GM12878 (cell line): ENCODE measurements around the gene CAMK2B. TPM values are rescaled to one million over a fixed set of nuclear protein-coding genes. Genes with fewer than 3 reads are reported as not detected.

ENCODE experiments used
- ATAC-seq: fragments of 200-7000 bp; cut with Tn5 transposase; 3 replicates; pipeline ENCODE4 v1.9.1; 2020; ENCODE audit warnings: mild to moderate bottlenecking, moderate library complexity
- BruUV-seq: library from RNA; stranded (reverse); fragments of 400-500 nt; replicated peaks from 2 replicates; lab custom pipeline; 2021; lab: Mats Ljungman, UMichigan
- CTCF ChIA-PET: fragments of 300-600 bp; sonication (Branson Sonifier 250); formaldehyde crosslinking; extraction: SDS; loops from one replicate; lab custom pipeline; 2021; ENCODE audit warnings: inconsistent platforms; lab: Yijun Ruan, JAX
- POLR2A ChIA-PET: fragments of 350-600 bp; formaldehyde crosslinking; extraction: SDS; loops from one replicate; lab custom pipeline; 2021; ENCODE audit warnings: inconsistent platforms; lab: Charles Lee
- RAD21 ChIA-PET: fragments of 300-600 bp; sonication (Branson Sonifier 250); formaldehyde crosslinking; loops from one replicate; lab custom pipeline; 2023; ENCODE audit warnings: antibody characterized with exemption; ENCODE audit not compliant: unreplicated experiment; lab: Charles Lee
- SMC1A ChIA-PET: fragments of 300-600 bp; sonication (Branson Sonifier 250); formaldehyde crosslinking; loops from one replicate; lab custom pipeline; 2023; ENCODE audit not compliant: unreplicated experiment, uncharacterized antibody; lab: Charles Lee
- DNase-seq: peaks from one replicate; pipeline ENCODE4 v3.0.0-alpha.2; 2011; ENCODE audit warnings: low read depth, low spot score
- FAIRE-seq: peaks from 3 replicates; lab custom pipeline; 2011; peaks lifted over from hg19 to GRCh38; lab: Jason Lieb, UNC
- H2AFZ ChIP-seq: 2 replicates; pipeline ENCODE4 v1.6.0; 2011; ENCODE audit warnings: low read depth, low read length, control low read depth; ENCODE audit not compliant: control insufficient read depth
- H3K27ac ChIP-seq: 2 replicates; pipeline ENCODE4 v1.5.1; 2011; ENCODE audit warnings: control low read depth; ENCODE audit not compliant: control insufficient read depth, insufficient read depth
- H3K27me3 ChIP-seq, 2 experiments: replicated peaks in 1 of 2; 2 replicates each; pipeline versions ENCODE4 v1.6.0 to v1.6.1; 2011; ENCODE audit warnings: low read length in 1 of 2; ENCODE audit not compliant: control insufficient read depth in 2 of 2, insufficient read depth in 2 of 2
- H3K36me3 ChIP-seq, 2 experiments: 2 replicates each; pipeline ENCODE4 v1.5.1; 2011; ENCODE audit warnings: low read length in 1 of 2; ENCODE audit not compliant: control insufficient read depth in 2 of 2, insufficient read depth in 2 of 2
- H3K4me1 ChIP-seq: 2 replicates; pipeline ENCODE4 v1.6.1; 2011; ENCODE audit warnings: mild to moderate bottlenecking, low read length, moderate library complexity, mixed read lengths; ENCODE audit not compliant: control insufficient read depth, insufficient read depth
- H3K4me2 ChIP-seq: 2 replicates; pipeline ENCODE4 v1.6.0; 2011; ENCODE audit warnings: control low read depth; ENCODE audit not compliant: control insufficient read depth, insufficient read depth
- H3K4me3 ChIP-seq: fragments of 200-600 bp; sonication (generic); 2 replicates; pipeline ENCODE4 v1.5.1; 2016
- H3K79me2 ChIP-seq: 2 replicates; pipeline ENCODE4 v1.6.0; 2011; ENCODE audit warnings: low read length; ENCODE audit not compliant: control insufficient read depth, insufficient read depth
- H3K9ac ChIP-seq: 2 replicates; pipeline ENCODE4 v1.8.0; 2011; ENCODE audit warnings: low read length, control low read depth, mixed read lengths; ENCODE audit not compliant: control insufficient read depth, insufficient read depth
- H3K9me3 ChIP-seq: replicated peaks from 3 replicates; pipeline ENCODE4 v1.5.1; 2011; ENCODE audit warnings: mild to moderate bottlenecking, low read length; ENCODE audit not compliant: control insufficient read depth, insufficient read depth
- H4K20me1 ChIP-seq: 2 replicates; pipeline ENCODE4 v1.6.0; 2011; ENCODE audit not compliant: control insufficient read depth, insufficient read depth
- CEBPB ChIP-seq, 2 experiments: fragments of 150-350 bp in 1 of 2; IDR thresholded peaks; 2 replicates each; pipeline ENCODE4 v1.6.1; 2012 to 2014; ENCODE audit warnings: low read depth in 2 of 2, low read length in 2 of 2, borderline replicate concordance in 1 of 2, inconsistent platforms in 1 of 2
- CREB1 ChIP-seq: IDR thresholded peaks from 2 replicates; pipeline ENCODE4 v1.6.1; 2012; ENCODE audit warnings: low read depth, mild to moderate bottlenecking, inconsistent platforms
- FOS ChIP-seq: IDR thresholded peaks from 3 replicates; pipeline ENCODE4 v1.6.1; 2011; ENCODE audit warnings: borderline replicate concordance; ENCODE audit not compliant: insufficient read length; ENCODE audit errors: extremely low read depth
- FOXM1 ChIP-seq: IDR thresholded peaks from 2 replicates; pipeline ENCODE4 v1.6.1; 2012; ENCODE audit warnings: low read depth, mild to moderate bottlenecking, inconsistent platforms, low read length, moderate library complexity
- KAT2A ChIP-seq: conservative IDR thresholded peaks from 2 replicates; pipeline ENCODE4 v1.6.1; 2011; ENCODE audit warnings: low read depth, low read length; ENCODE audit not compliant: control insufficient read depth
- KLF5 ChIP-seq: fragments of 450-650 bp; IDR thresholded peaks from 2 replicates; pipeline ENCODE4 v1.6.1; 2014; ENCODE audit warnings: mild to moderate bottlenecking; ENCODE audit not compliant: partially characterized antibody
- LARP7 ChIP-seq: fragments of 450-650 bp; IDR thresholded peaks from 2 replicates; pipeline ENCODE4 v1.6.1; 2017; ENCODE audit warnings: mild to moderate bottlenecking
- MYB ChIP-seq: fragments of 150-350 bp; IDR thresholded peaks from 2 replicates; pipeline ENCODE4 v1.6.1; 2014; ENCODE audit warnings: mild to moderate bottlenecking, low read depth, low read length, borderline replicate concordance
- NFYB ChIP-seq: IDR thresholded peaks from 2 replicates; pipeline ENCODE4 v1.6.1; 2011; ENCODE audit warnings: low read depth, mild to moderate bottlenecking, low read length, improper control_type of control experiment, moderate library complexity; ENCODE audit not compliant: insufficient read depth
- PAX5 ChIP-seq: IDR thresholded peaks from 2 replicates; pipeline ENCODE4 v1.6.1; 2011; ENCODE audit warnings: low read depth, low read length, borderline replicate concordance
- RAD21 ChIP-seq: IDR thresholded peaks from 2 replicates; pipeline ENCODE4 v1.6.1; 2011; ENCODE audit warnings: mild to moderate bottlenecking, low read depth, low read length, moderate library complexity; ENCODE audit not compliant: insufficient read depth
- RBBP5 ChIP-seq: fragments of 200-600 bp; sonication (generic); conservative IDR thresholded peaks from 2 replicates; pipeline ENCODE4 v1.6.1; 2016
- RELA ChIP-seq: fragments of 450-650 bp; IDR thresholded peaks from 2 replicates; pipeline ENCODE4 v1.8.0; 2014; ENCODE audit warnings: borderline replicate concordance; ENCODE audit not compliant: partially characterized antibody
- SMAD5 ChIP-seq: IDR thresholded peaks from 2 replicates; pipeline ENCODE4 v1.6.1; 2016; ENCODE audit warnings: antibody characterized with exemption, low read depth
- SMC3 ChIP-seq: IDR thresholded peaks from 2 replicates; pipeline ENCODE4 v1.6.1; 2011; ENCODE audit warnings: low read length, improper control_type of control experiment, borderline replicate concordance
- SREBF2 ChIP-seq: IDR thresholded peaks from 2 replicates; pipeline ENCODE4 v1.6.1; 2012; ENCODE audit warnings: mild to moderate bottlenecking, low read length
- TCF7 ChIP-seq: IDR thresholded peaks from 2 replicates; pipeline ENCODE4 v1.6.1; 2014; ENCODE audit warnings: antibody characterized with exemption, borderline replicate concordance
- YY1 ChIP-seq: IDR thresholded peaks from 2 replicates; pipeline ENCODE4 v1.6.1; 2011; ENCODE audit warnings: low read depth, mild to moderate bottlenecking, low read length
- WGBS: methylation state at CpG from one replicate; pipeline ENCODE4 v1.1.6; 2016; ENCODE audit warnings: low lambda C conversion rate; ENCODE audit not compliant: insufficient replicate concordance, insufficient coverage; ENCODE audit errors: missing lambda C conversion rate; 5-methylcytosine and 5-hydroxymethylcytosine counted together
- in situ Hi-C: fragments of 300-500 bp; cut with MboI; formaldehyde crosslinking; loops from 9 replicates; pipeline ENCODE4 v1.14.3; 2018; ENCODE audit warnings: mixed read lengths
- intact Hi-C: fragments of 100-400 bp; cut with micrococcal nuclease; formaldehyde crosslinking; loops from one replicate; pipeline ENCODE4 v1.14.2; 2022; ENCODE audit not compliant: unreplicated experiment
- polyA plus RNA-seq, 11 experiments: library from polyadenylated mRNA; depleted of rRNA in 4 of 11; unstranded in 6 of 11; stranded (reverse) in 5 of 11; fragments of >200 nt; fragmentation: Nextera tagmentation in 4 of 11; fragmentation: Illumina TruSeq in 1 of 11; extraction: Ambion mirVana in 4 of 11; extraction: Trizol in 1 of 11; gene quantifications; 1 replicate in 1 of 11; 2 replicates in 10 of 11; pipeline versions ENCODE4 v1.2.1 to v1.2.3, GENCODE V29; 2011 to 2016; ENCODE audit warnings: inconsistent platforms in 2 of 11, missing spikeins in 2 of 11, low read depth in 1 of 11
- total RNA-seq, 4 experiments: library from RNA; depleted of rRNA in 3 of 4; stranded (reverse); fragments of >200 nt in 3 of 4; fragmentation: Illumina TruSeq in 1 of 4; extraction: Trizol in 1 of 4; gene quantifications; 2 replicates each; pipeline versions ENCODE4 v1.2.1 to v1.2.3, GENCODE V29; 2013 to 2021
- TF ChIP-seq, protein P1 (sequence below): fragments of 450-650 bp; IDR thresholded peaks from 2 replicates; pipeline ENCODE4 v1.6.1; 2016; ENCODE audit warnings: mild to moderate bottlenecking
- TF ChIP-seq, protein P2 (sequence below): IDR thresholded peaks from 2 replicates; pipeline ENCODE4 v1.6.1; 2011; ENCODE audit warnings: low read depth, mild to moderate bottlenecking, low read length, moderate library complexity, borderline replicate concordance; ENCODE audit errors: extremely low read depth

CAMK2B gene
- total and polyA plus RNA-seq, 10 of the 15 experiments (the other 5 are each of a cell fraction or from before 2014, with no cell fraction given): 0.06 to 0.23 (median 0.11) TPM; not detected in 5

DNA sequence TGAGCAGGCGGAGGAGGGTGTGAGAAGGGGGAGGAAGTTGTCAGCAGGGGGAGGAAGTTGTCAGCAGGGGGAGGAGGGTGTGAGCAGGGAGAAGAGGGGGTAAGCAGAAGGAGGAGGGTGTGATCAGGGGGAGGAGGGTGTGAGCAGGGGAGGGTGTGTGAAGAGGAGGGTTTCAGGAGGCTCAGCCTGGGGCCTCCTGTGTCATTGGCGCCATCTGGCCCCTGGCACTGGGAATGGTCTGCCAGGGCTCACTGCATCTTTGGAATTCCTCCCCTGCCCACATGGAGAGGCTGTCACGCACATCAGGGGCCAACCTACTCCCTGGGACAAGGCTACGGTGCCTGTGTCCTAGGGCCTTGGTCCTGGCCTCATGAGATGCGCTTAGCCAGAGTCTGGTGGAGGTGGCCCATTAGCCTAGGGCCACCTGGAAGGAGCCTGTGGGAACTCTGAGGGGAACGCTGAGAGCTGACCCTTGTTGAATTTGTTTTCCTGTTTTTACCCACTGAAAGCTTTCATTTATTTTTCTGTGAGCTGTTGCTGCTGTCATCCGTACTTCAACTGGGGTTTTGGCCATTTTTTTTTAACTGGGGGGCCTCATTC, 18.0 kb downstream of the CAMK2B start:
- Histone ChIP-seq H3K9ac (no peak overlapping the region), H3K4me3 (no peak overlapping the region), H3K9me3 (no peaks in the 10 kb centered on the region), H3K27me3 (peaks cover 0 to 2% of the 10 kb centered on the region in 2 experiments; a peak in 3 of 4 replicates), H3K4me1 (no peaks in the 10 kb centered on the region; the same call in 1 of the 2 replicates), H3K79me2 (no peaks in the 10 kb centered on the region), H2AFZ (no peak overlapping the region), H3K27ac (no peak overlapping the region), H3K36me3 (no peaks in the 10 kb centered on the region), H3K4me2 (no peak overlapping the region), H4K20me1 (no peaks in the 10 kb centered on the region)
- POLR2A ChIA-PET: interaction anchor here (0.7 kb wide), 1 partner anchor 185 kb away, joined by 3 read pairs; no protein-coding TSS in a partner anchor
- intact Hi-C loops (loop anchor here (2.0 kb wide), 1 partner anchor 67 kb away; no protein-coding TSS in a partner anchor), in situ Hi-C loops (no loop called here)
- DNase-seq: no peak
- BruUV-seq: no TSS peak
- SMC1A ChIA-PET: interaction anchor here (0.8 to 1.5 kb wide), 2 partner anchors 10 to 65 kb away, joined by 4 read pairs; no protein-coding TSS in a partner anchor
- RAD21 ChIA-PET: interaction anchor here (0.7 to 1.1 kb wide), 2 partner anchors 62 to 66 kb away, joined by 3 read pairs; no protein-coding TSS in a partner anchor
- WGBS: 69% methylated on average over 7 of the region's 7 CpGs
- CTCF ChIA-PET: interaction anchor here (0.7 to 1.2 kb wide), 4 partner anchors 27 to 66 kb away, joined by 3 to 6 read pairs (median 3); no protein-coding TSS in a partner anchor
- ATAC-seq: peak; percentile 63
- peak; percentile 7 for FAIRE-seq
- TF ChIP-seq TCF7 (no peak), SMAD5 (no peak), KAT2A (no peak), LARP7 (no peak), KLF5 (no peak), MYB (no peak), CREB1 (no peak), RAD21 (peak; percentile 58), RBBP5 (no peak), RELA (no peak), SMC3 (peak; percentile 57), NFYB (no peak), FOXM1 (no peak), YY1 (no peak), SREBF2 (no peak), CEBPB (IDR thresholded peaks at IDR 0.05; ENCODE audit: borderline replicate concordance in 1 of 2, low read depth in 2 of 2, low read length in 2 of 2) (no peak), FOS (no peak), PAX5 (no peak)
- TF ChIP-seq, protein P1, sequence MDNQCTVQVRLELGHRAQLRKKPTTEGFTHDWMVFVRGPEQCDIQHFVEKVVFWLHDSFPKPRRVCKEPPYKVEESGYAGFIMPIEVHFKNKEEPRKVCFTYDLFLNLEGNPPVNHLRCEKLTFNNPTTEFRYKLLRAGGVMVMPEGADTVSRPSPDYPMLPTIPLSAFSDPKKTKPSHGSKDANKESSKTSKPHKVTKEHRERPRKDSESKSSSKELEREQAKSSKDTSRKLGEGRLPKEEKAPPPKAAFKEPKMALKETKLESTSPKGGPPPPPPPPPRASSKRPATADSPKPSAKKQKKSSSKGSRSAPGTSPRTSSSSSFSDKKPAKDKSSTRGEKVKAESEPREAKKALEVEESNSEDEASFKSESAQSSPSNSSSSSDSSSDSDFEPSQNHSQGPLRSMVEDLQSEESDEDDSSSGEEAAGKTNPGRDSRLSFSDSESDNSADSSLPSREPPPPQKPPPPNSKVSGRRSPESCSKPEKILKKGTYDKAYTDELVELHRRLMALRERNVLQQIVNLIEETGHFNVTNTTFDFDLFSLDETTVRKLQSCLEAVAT: no peak
- TF ChIP-seq, protein P2, sequence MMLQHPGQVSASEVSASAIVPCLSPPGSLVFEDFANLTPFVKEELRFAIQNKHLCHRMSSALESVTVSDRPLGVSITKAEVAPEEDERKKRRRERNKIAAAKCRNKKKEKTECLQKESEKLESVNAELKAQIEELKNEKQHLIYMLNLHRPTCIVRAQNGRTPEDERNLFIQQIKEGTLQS: no peak
